ENCODE results near the gene CHTOP. TPM values are rescaled to one million over a fixed set of nuclear protein-coding genes. Genes with fewer than 3 reads are reported as not detected.
A peak's percentile ranks its signal among the peaks of the same experiment; 100 is the strongest.

CHTOP gene
- total and polyA plus RNA-seq, 2 of the 13 experiments (the other 11 are each of a cell fraction or from before 2014, with no cell fraction given), result 38.0 to 51.9 TPM

GRCh38 chr1:153670859-153671627 lies 37.2 kb downstream of the CHTOP start, which contains the start of gene ILF2 (continued):
- TF ChIP-seq ZNF142 (CRISPR knock-in tag; IDR thresholded peaks at IDR 0.05), result peak; percentile 54; the same call in 1 of the 2 replicates
- no peak for TF ChIP-seq IKZF4 (CRISPR knock-in tag; IDR thresholded peaks at IDR 0.05; ENCODE audit: borderline replicate concordance, low read depth, not compliant biosample characterization)
- no peak for TF ChIP-seq E2F5 (CRISPR knock-in tag; conservative IDR thresholded peaks at IDR 0.05)
- peak; percentile 100 for TF ChIP-seq ZNF24 (IDR thresholded peaks at IDR 0.05)
- TF ChIP-seq ATF1 (CRISPR knock-in tag; IDR thresholded peaks at IDR 0.05), result peak; percentile 86
- peak; percentile 48 for TF ChIP-seq MIXL1 (CRISPR knock-in tag; IDR thresholded peaks at IDR 0.05)
- TF ChIP-seq ZSCAN12 (CRISPR knock-in tag; IDR thresholded peaks at IDR 0.05), result no peak
- TF ChIP-seq ZNF770 (CRISPR knock-in tag; IDR thresholded peaks at IDR 0.05), result peak; percentile 49
- peak; percentile 8 for TF ChIP-seq CEBPG (CRISPR knock-in tag; IDR thresholded peaks at IDR 0.05)
- no peak for TF ChIP-seq ZNF609 (CRISPR knock-in tag; IDR thresholded peaks at IDR 0.05; ENCODE audit: borderline replicate concordance)
- TF ChIP-seq SOX5 (CRISPR knock-in tag; IDR thresholded peaks at IDR 0.05; ENCODE audit: borderline replicate concordance), result no peak; the same call in 1 of the 2 replicates
- no peak for TF ChIP-seq CSRNP1 (CRISPR knock-in tag; IDR thresholded peaks at IDR 0.05)
- no peak for TF ChIP-seq ZNF891 (CRISPR knock-in tag; IDR thresholded peaks at IDR 0.05)

All from HepG2 (cell line).